ENCODE results near the gene GCHFR.

- TF ChIP-seq EP300 (IDR thresholded peaks at IDR 0.05) (no peak), CTCF (IDR thresholded peaks at IDR 0.05) (no peak), POLR2A (IDR thresholded peaks at IDR 0.05) (no peak), POLR2AphosphoS5 (IDR thresholded peaks at IDR 0.05) (no peak)
Observed at GRCh38 chr15:40775740-40776536, 12.1 kb downstream of the GCHFR start.

Measured in suprapubic skin (tissue), 4 donors.